ENCODE measurements around the gene DNAJC15.

Gene DNAJC15

DNA sequence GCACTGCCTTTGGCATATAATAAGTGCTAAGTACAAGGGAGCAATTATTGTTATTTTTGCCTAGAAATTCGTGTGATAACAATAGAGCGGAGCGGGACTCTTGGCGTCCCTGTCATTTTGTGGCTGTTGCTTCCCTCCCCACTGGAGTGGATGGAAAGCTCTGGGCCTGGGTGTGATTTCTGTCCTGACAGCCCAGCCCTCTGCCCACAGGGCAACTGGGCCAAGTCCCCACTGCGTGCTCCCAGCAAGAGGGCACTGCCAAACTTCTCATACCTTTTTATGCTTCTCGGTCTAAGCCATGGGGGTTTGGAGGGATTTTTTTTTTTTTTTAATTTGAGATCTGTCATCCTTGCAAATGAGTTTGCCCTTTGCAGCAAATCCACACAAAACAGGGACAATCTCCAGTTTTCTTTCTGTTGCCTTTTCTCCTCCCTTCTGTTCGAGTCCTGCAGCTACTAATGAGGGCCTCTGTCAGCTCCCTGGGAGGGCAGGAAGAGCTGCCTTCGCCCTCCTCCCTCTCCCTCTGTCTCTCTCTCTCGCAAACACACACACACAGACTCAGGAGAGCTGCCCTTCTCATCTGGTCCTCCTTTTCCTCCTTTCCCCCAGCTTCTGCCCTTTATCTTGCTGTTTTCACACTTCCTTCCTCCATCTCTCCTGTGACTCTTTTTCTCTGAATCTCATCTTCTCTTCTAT lies 103.9 kb downstream of the DNAJC15 start:
- Histone ChIP-seq H2BK120ac (ENCODE audit: insufficient read depth, low read length, poor library complexity) (peak overlapping the region; percentile 36), H3K27ac (ENCODE audit: low read depth, low read length) (no peak overlapping the region), H2AK5ac (ENCODE audit: low read length) (no peak overlapping the region), H3K23ac (ENCODE audit: low read length) (no peak overlapping the region), H3K9me3 (ENCODE audit: insufficient read depth, low read depth, low read length) (no peaks in the 10 kb centered on the region), H3K4me2 (ENCODE audit: low read length) (no peak overlapping the region), H3K79me2 (ENCODE audit: control insufficient read depth, insufficient read depth, low read length, poor library complexity) (no peaks in the 10 kb centered on the region), H4K8ac (ENCODE audit: low read depth, low read length) (no peak overlapping the region), H3K18ac (ENCODE audit: low read length) (no peak overlapping the region), H2BK5ac (ENCODE audit: low read depth, low read length, poor library complexity) (no peak overlapping the region), H3K79me1 (ENCODE audit: low read length) (peaks cover 11% of the 10 kb centered on the region), H4K12ac (ENCODE audit: low read depth, low read length) (no peak overlapping the region), H3K36me3 (ENCODE audit: control insufficient read depth in 1 of 2, insufficient read depth in 2 of 2, low read length in 2 of 2) (no peaks in the 10 kb centered on the region), H2AFZ (ENCODE audit: insufficient read depth, low read length, poor library complexity) (no peak overlapping the region), H3K4me1 (ENCODE audit: control insufficient read depth in 1 of 2, insufficient read depth in 2 of 2, low read length in 2 of 2) (peaks cover 5 to 6% of the 10 kb centered on the region in 2 experiments), H4K91ac (ENCODE audit: low read depth, low read length) (peak overlapping the region; percentile 8), H3K4ac (ENCODE audit: low read depth, low read length) (no peak overlapping the region), H3K9ac (ENCODE audit: low read length) (no peak overlapping the region), H3K27me3 (ENCODE audit: insufficient read depth, low read length) (no peaks in the 10 kb centered on the region), H2BK12ac (ENCODE audit: low read length) (peak overlapping the region; percentile 74), H3K14ac (ENCODE audit: low read length) (no peak overlapping the region), H3K4me3 (ENCODE audit: low read depth, low read length) (no peak overlapping the region)
- WGBS (ENCODE audit: extremely low coverage, insufficient coverage, insufficient read length), result no CpG with 5 or more reads among the region's 9 CpGs
- no peak for DNase-seq

DNA sequence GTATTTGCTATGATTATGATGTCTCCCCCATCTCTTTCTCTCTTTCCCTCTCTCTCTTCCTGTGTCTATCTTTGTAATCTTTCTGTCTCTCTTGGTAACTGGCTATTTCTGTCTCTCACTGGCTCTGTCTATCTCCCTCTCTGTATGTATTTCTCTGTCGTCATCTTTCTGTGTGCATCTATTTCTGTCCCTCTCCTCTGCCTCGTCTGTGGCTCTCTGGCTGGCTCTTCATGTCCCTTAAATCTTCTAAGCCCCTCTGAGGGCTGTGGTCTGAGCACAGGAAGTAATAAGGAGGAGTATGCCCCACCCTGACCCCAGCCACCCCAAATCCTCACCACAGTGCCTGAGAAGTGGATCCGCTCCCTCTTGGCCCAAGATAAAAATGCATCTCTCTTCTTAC lies 104.4 kb downstream of the DNAJC15 start:
- Histone ChIP-seq H3K18ac (ENCODE audit: low read length) (no peak overlapping the region), H4K12ac (ENCODE audit: low read depth, low read length) (no peak overlapping the region), H4K8ac (ENCODE audit: low read depth, low read length) (no peak overlapping the region), H3K79me2 (ENCODE audit: control insufficient read depth, insufficient read depth, low read length, poor library complexity) (no peaks in the 10 kb centered on the region), H3K9ac (ENCODE audit: low read length) (no peak overlapping the region), H3K27ac (ENCODE audit: low read depth, low read length) (no peak overlapping the region), H3K4ac (ENCODE audit: low read depth, low read length) (no peak overlapping the region), H3K4me2 (ENCODE audit: low read length) (no peak overlapping the region), H3K9me3 (ENCODE audit: insufficient read depth, low read depth, low read length) (no peaks in the 10 kb centered on the region), H3K36me3 (ENCODE audit: control insufficient read depth in 1 of 2, insufficient read depth in 2 of 2, low read length in 2 of 2) (no peaks in the 10 kb centered on the region), H2AFZ (ENCODE audit: insufficient read depth, low read length, poor library complexity) (no peak overlapping the region), H2BK5ac (ENCODE audit: low read depth, low read length, poor library complexity) (no peak overlapping the region), H3K27me3 (ENCODE audit: insufficient read depth, low read length) (no peaks in the 10 kb centered on the region), H3K23ac (ENCODE audit: low read length) (no peak overlapping the region), H3K79me1 (ENCODE audit: low read length) (peaks cover 11% of the 10 kb centered on the region), H4K91ac (ENCODE audit: low read depth, low read length) (no peak overlapping the region), H2AK5ac (ENCODE audit: low read length) (no peak overlapping the region), H2BK12ac (ENCODE audit: low read length) (no peak overlapping the region), H3K4me3 (ENCODE audit: low read depth, low read length) (no peak overlapping the region), H2BK120ac (ENCODE audit: insufficient read depth, low read length, poor library complexity) (peak overlapping the region; percentile 21), H3K4me1 (ENCODE audit: control insufficient read depth in 1 of 2, insufficient read depth in 2 of 2, low read length in 2 of 2) (peaks cover 5 to 6% of the 10 kb centered on the region in 2 experiments), H3K14ac (ENCODE audit: low read length) (no peak overlapping the region)
- WGBS (ENCODE audit: extremely low coverage, insufficient coverage, insufficient read length), result no CpG with 5 or more reads among the region's 3 CpGs
- no peak for DNase-seq

DNA sequence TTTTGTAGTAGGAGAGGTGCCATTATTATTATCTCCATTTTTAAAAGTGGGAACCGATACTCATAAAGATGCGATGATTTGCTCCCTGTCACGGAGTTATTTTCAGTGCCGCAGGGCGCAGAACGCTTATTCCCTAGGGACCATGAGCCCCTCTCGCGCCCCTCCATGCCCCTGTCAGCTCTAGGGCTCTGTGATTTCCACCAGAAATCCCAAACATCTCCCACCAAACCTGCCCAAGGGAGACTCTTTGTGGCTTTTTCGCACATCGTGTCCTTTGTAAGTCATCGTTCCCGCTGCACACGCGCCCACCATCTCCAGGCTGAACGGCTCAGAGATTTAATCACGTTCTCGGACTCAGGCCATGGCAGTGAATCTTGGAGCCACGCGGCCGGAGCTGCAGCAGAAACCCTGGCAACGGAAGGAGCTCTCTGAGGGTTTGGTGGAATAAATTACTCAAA lies 105.1 kb downstream of the DNAJC15 start:
- peak overlapping the region; percentile 9 for H2AK5ac ChIP-seq (ENCODE audit: low read length)
- peak overlapping the region; percentile 29 for H2BK120ac ChIP-seq (ENCODE audit: insufficient read depth, low read length, poor library complexity)
- peak overlapping the region; percentile 69 for H2BK12ac ChIP-seq (ENCODE audit: low read length)
- no peaks in the 10 kb centered on the region for H3K79me2 ChIP-seq (ENCODE audit: control insufficient read depth, insufficient read depth, low read length, poor library complexity)
- peak overlapping the region; percentile 6 for H4K8ac ChIP-seq (ENCODE audit: low read depth, low read length)
- no peaks in the 10 kb centered on the region for H3K36me3 ChIP-seq (ENCODE audit: control insufficient read depth in 1 of 2, insufficient read depth in 2 of 2, low read length in 2 of 2)
- H3K27ac ChIP-seq (ENCODE audit: low read depth, low read length), result no peak overlapping the region
- no peak overlapping the region for H4K12ac ChIP-seq (ENCODE audit: low read depth, low read length)
- peak overlapping the region; percentile 64 for H4K91ac ChIP-seq (ENCODE audit: low read depth, low read length)
- no peak overlapping the region for H2BK5ac ChIP-seq (ENCODE audit: low read depth, low read length, poor library complexity)
- H3K4me1 ChIP-seq (ENCODE audit: control insufficient read depth in 1 of 2, insufficient read depth in 2 of 2, low read length in 2 of 2), result peaks cover 5 to 6% of the 10 kb centered on the region in 2 experiments
- no peaks in the 10 kb centered on the region for H3K27me3 ChIP-seq (ENCODE audit: insufficient read depth, low read length)
- peak overlapping the region; percentile 37 for H3K18ac ChIP-seq (ENCODE audit: low read length)
- WGBS (ENCODE audit: extremely low coverage, insufficient coverage, insufficient read length), result no CpG with 5 or more reads among the region's 21 CpGs
- H3K23ac ChIP-seq (ENCODE audit: low read length), result no peak overlapping the region
- H3K4me3 ChIP-seq (ENCODE audit: low read depth, low read length), result no peak overlapping the region
- H3K9me3 ChIP-seq (ENCODE audit: insufficient read depth, low read depth, low read length), result no peaks in the 10 kb centered on the region
- no peak overlapping the region for H3K4ac ChIP-seq (ENCODE audit: low read depth, low read length)
- H2AFZ ChIP-seq (ENCODE audit: insufficient read depth, low read length, poor library complexity), result no peak overlapping the region
- peak overlapping the region; percentile 27 for H3K14ac ChIP-seq (ENCODE audit: low read length)
- no peak overlapping the region for H3K9ac ChIP-seq (ENCODE audit: low read length)
- H3K79me1 ChIP-seq (ENCODE audit: low read length), result peaks cover 10% of the 10 kb centered on the region
- no peak overlapping the region for H3K4me2 ChIP-seq (ENCODE audit: low read length)
- no peak for DNase-seq

DNA sequence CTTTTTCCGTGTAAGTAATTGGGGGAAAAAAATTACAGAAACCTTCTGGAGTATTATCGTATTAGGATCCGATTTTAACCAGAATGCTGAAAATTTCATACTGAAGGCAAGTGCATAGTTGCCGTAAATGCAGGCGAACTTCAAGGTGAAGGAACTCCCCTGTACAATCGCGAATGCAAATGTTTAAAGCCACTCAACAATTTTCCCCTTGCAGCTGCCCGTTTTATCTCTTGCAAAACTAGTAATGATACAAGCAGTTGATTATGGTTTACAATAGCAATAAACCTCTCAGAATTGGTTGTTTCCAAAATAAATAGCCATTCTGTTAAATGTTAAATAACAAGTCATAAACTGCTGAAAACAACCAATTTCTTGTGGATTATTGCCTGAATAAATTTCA lies 105.7 kb downstream of the DNAJC15 start:
- Histone ChIP-seq H3K14ac (ENCODE audit: low read length) (no peak overlapping the region), H2BK120ac (ENCODE audit: insufficient read depth, low read length, poor library complexity) (no peak overlapping the region), H3K27me3 (ENCODE audit: insufficient read depth, low read length) (no peaks in the 10 kb centered on the region), H2BK5ac (ENCODE audit: low read depth, low read length, poor library complexity) (no peak overlapping the region), H3K4me2 (ENCODE audit: low read length) (no peak overlapping the region), H4K8ac (ENCODE audit: low read depth, low read length) (no peak overlapping the region), H3K79me2 (ENCODE audit: control insufficient read depth, insufficient read depth, low read length, poor library complexity) (no peaks in the 10 kb centered on the region), H4K91ac (ENCODE audit: low read depth, low read length) (no peak overlapping the region), H3K27ac (ENCODE audit: low read depth, low read length) (no peak overlapping the region), H3K9me3 (ENCODE audit: insufficient read depth, low read depth, low read length) (no peaks in the 10 kb centered on the region), H4K12ac (ENCODE audit: low read depth, low read length) (no peak overlapping the region), H3K9ac (ENCODE audit: low read length) (no peak overlapping the region), H3K4me3 (ENCODE audit: low read depth, low read length) (no peak overlapping the region), H3K79me1 (ENCODE audit: low read length) (peaks cover 10% of the 10 kb centered on the region), H3K36me3 (ENCODE audit: control insufficient read depth in 1 of 2, insufficient read depth in 2 of 2, low read length in 2 of 2) (no peaks in the 10 kb centered on the region), H3K18ac (ENCODE audit: low read length) (no peak overlapping the region), H2BK12ac (ENCODE audit: low read length) (no peak overlapping the region), H3K23ac (ENCODE audit: low read length) (no peak overlapping the region), H2AK5ac (ENCODE audit: low read length) (no peak overlapping the region), H3K4ac (ENCODE audit: low read depth, low read length) (no peak overlapping the region), H3K4me1 (ENCODE audit: control insufficient read depth in 1 of 2, insufficient read depth in 2 of 2, low read length in 2 of 2) (peaks cover 5 to 6% of the 10 kb centered on the region in 2 experiments), H2AFZ (ENCODE audit: insufficient read depth, low read length, poor library complexity) (no peak overlapping the region)
- no peak for DNase-seq
- no CpG with 5 or more reads among the region's 8 CpGs for WGBS (ENCODE audit: extremely low coverage, insufficient coverage, insufficient read length)

Measured in trophoblast cell (in vitro differentiated cells and primary cell).